Kidney (tissue), 14 donors: Measurements from ENCODE around the gene HHIPL1. TPM values are rescaled to one million over a fixed set of nuclear protein-coding genes. Genes with fewer than 3 reads are reported as not detected.

Experiments
- DNase-seq, 5 donors: peaks; one replicate each; pipeline ENCODE4 v3.0.0-alpha.2; 2013 to 2020
- FAIRE-seq: peaks from 2 replicates; lab custom pipeline; 2012; peaks lifted over from hg19 to GRCh38; lab: Jason Lieb, UNC
- H3K27ac ChIP-seq, 2 donors: one replicate each; pipeline ENCODE4 v1.7.0; 2013; ENCODE audit warnings: low read depth in 2 of 2, low read length in 2 of 2, inconsistent platforms in 1 of 2
- H3K27me3 ChIP-seq: one replicate; pipeline ENCODE4 v1.7.1; 2013; ENCODE audit warnings: low read length, inconsistent platforms; ENCODE audit not compliant: control insufficient read depth, insufficient read depth
- H3K36me3 ChIP-seq, 3 donors: one replicate each; pipeline versions ENCODE4 v1.7.0 to v1.7.1; 2013; ENCODE audit warnings: low read length in 3 of 3, control low read depth in 1 of 3, inconsistent platforms in 1 of 3; ENCODE audit not compliant: insufficient read depth in 3 of 3, control insufficient read depth in 2 of 3
- H3K4me1 ChIP-seq, 3 donors: one replicate each; pipeline versions ENCODE4 v1.7.0 to v1.7.1; 2013; ENCODE audit warnings: low read length in 3 of 3, inconsistent platforms in 1 of 3, low read depth in 1 of 3; ENCODE audit not compliant: control insufficient read depth in 2 of 3, insufficient read depth in 2 of 3
- H3K4me3 ChIP-seq, 3 donors: one replicate each; pipeline versions ENCODE4 v1.7.0 to v1.8.1; 2013; ENCODE audit warnings: low read length in 3 of 3, control low read depth in 1 of 3, inconsistent platforms in 1 of 3
- H3K9ac ChIP-seq, 3 donors: one replicate each; pipeline versions ENCODE4 v1.7.0 to v1.7.1; 2013; ENCODE audit warnings: low read length in 3 of 3, control low read depth in 1 of 3, inconsistent platforms in 1 of 3
- H3K9me3 ChIP-seq, 3 donors: one replicate each; pipeline versions ENCODE4 v1.7.0 to v1.7.1; 2013; ENCODE audit warnings: low read length in 3 of 3, control low read depth in 1 of 3, inconsistent platforms in 1 of 3; ENCODE audit not compliant: control insufficient read depth in 2 of 3, insufficient read depth in 1 of 3
- CTCF ChIP-seq: IDR thresholded peaks from 3 replicates; pipeline ENCODE4 v1.5.1; 2012; ENCODE audit warnings: mild to moderate bottlenecking, moderate library complexity, borderline replicate concordance; ENCODE audit not compliant: insufficient read depth; ENCODE audit errors: extremely low read depth
- intact Hi-C: fragments of 100-400 bp; cut with DNase I; formaldehyde crosslinking; loops from one replicate; pipeline ENCODE4 v1.11.1; 2022
- polyA plus RNA-seq: library from polyadenylated mRNA; stranded (reverse); fragments of 350-450 nt; fragmentation: Illumina TruSeq; extraction: RNeasy Lipid Tissue Mini Kit (QIAGEN cat#74804); gene quantifications from one replicate; pipeline ENCODE4 v1.2.3, GENCODE V29; 2014; ENCODE audit warnings: low read depth, low replicate concordance; ENCODE audit not compliant: insufficient read depth
- total RNA-seq: library from RNA; stranded (reverse); fragmentation: NEBNext Ultra II Directional; extraction: Animal tissue kit (Norgen Biotek cat#: 25700); gene quantifications from one replicate; pipeline ENCODE4 v1.2.1, GENCODE V29; 2021
- donor health status: control.
- donor health status: control.
- donor health status: control.
- donor health status: control.
- donor health status: control.
- donor health status: DM: yes; HTN: yes; CAD: no.
- donor health status: Normal renal cell carcinoma (clear cell type).

HHIPL1 gene
- total and polyA plus RNA-seq, 2 donors from 2014 or later, result 0.32 to 0.88 TPM

DNA sequence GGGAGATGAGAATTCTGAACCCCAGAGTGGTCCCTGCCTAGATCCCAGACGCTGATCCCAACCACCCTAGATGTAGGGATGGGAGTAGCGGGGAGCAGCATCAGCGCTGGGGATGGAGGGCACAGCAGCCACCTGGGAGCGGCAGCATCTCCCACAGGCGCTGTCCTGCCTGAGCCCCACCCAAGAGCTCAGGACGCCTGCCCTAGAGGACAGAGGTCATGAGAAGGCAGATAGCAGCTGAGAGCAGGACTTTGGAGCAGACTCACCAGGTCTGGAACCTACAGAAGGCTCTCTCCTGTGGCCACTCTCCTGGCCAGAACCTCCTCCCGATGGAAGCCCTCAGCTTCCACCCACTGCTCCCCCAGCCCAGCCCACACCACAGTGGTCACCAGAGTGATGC is 48.2 kb upstream of the HHIPL1 start:
- H3K9ac ChIP-seq, result peak overlapping the region in 1 of 3 donors; percentile 12
- H3K4me3 ChIP-seq, result no peak overlapping the region
- DNase-seq (no peak), FAIRE-seq (no peak)
- TF ChIP-seq CTCF, result no peak
- H3K9me3 ChIP-seq, result no peaks in the 10 kb centered on the region
- peaks cover 0 to 40% (median 32%) of the 10 kb centered on the region in 3 donors for H3K4me1 ChIP-seq
- intact Hi-C loops, result no loop called here
- H3K36me3 ChIP-seq, result no peaks in the 10 kb centered on the region
- no peaks in the 10 kb centered on the region for H3K27me3 ChIP-seq
- H3K27ac ChIP-seq, result no peak overlapping the region

DNA sequence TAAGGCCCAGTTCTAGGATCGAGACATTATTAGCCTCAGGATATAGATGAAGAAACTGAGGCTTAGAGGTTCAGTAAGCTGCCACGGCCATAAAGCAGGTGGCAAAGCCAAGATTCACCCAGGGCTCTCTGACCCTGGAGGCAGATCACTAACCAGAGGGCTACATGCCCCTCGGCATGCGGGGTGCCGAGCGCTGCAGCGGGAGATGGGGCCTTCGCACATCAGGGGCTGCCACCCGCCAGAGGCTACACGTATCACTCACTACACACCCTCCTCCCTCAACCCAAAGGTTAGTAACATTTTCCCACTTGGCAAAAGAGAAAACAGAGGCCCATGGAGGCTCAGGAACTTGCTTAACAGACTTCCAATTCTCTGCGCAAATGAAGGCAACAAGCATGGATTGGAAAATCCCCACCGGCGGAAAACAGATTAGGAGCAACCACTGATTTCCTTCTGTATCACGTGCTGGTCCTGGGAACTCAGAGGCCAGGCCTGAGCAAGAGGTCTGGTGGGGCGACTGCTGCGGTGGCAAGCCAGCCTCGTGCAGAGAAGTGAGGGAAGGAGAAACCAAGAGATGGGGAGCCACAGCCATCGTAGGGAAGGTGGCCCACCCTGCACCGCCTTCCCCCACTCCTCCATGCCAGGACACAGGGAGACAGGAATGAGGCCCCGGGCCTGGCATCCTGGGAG is 46.9 kb upstream of the HHIPL1 start:
- DNase-seq (no peak), FAIRE-seq (no peak)
- TF ChIP-seq CTCF, result no peak
- Histone ChIP-seq H3K4me3 (no peak overlapping the region), H3K27me3 (no peaks in the 10 kb centered on the region), H3K9me3 (no peaks in the 10 kb centered on the region), H3K4me1 (peaks cover 0 to 43% (median 35%) of the 10 kb centered on the region in 3 donors), H3K36me3 (no peaks in the 10 kb centered on the region), H3K27ac (no peak overlapping the region), H3K9ac (no peak overlapping the region)
- intact Hi-C loops, result no loop called here

DNA sequence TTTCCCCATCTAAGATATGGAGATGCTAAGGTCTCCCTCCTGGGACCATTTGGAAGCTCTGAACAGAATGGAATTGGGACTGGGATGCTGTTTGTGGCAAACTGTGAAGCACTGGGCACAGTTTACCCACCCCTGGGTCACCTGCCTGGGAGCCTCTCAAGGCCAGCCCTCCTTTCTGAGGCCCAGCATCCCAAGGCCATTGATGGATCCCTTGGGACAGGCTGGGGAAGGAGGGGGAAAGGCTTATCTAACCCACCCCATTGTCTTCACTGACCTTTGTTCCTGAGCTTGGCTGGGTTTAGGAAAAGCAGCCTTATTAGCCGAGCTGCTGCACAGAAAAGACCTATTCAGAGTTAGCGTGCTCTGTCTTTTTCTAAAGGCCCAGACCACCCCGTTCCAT is 46.2 kb upstream of the HHIPL1 start:
- no peak overlapping the region for H3K9ac ChIP-seq
- H3K9me3 ChIP-seq, result no peaks in the 10 kb centered on the region
- no peak for TF ChIP-seq CTCF
- H3K27ac ChIP-seq, result no peak overlapping the region
- FAIRE-seq (no peak), DNase-seq (no peak)
- intact Hi-C loops, result no loop called here
- H3K4me3 ChIP-seq, result no peak overlapping the region
- peaks cover 0 to 46% (median 35%) of the 10 kb centered on the region in 3 donors for H3K4me1 ChIP-seq
- H3K27me3 ChIP-seq, result no peaks in the 10 kb centered on the region
- no peaks in the 10 kb centered on the region for H3K36me3 ChIP-seq
